ENCODE results near the gene GPC6. TPM values are rescaled to one million over a fixed set of nuclear protein-coding genes. Genes with fewer than 3 reads are reported as not detected.
"Not testable (repeated sequence)": the region's sequence is repeated elsewhere in the genome, so short reads cannot be mapped to it uniquely, and the experiment has no call there.

The GPC6 gene
- total RNA-seq, 3 donors from 2014 or later (not counting 1 experiment from before 2014, with no cell fraction given) = not detected

GRCh38 chr13:93437081-93437480 is 210.5 kb downstream of the GPC6 start:
- H3K27me3 Mint-ChIP-seq (ENCODE audit: low read depth in 2 of 2) = no peaks in the 10 kb centered on the region

DNA sequence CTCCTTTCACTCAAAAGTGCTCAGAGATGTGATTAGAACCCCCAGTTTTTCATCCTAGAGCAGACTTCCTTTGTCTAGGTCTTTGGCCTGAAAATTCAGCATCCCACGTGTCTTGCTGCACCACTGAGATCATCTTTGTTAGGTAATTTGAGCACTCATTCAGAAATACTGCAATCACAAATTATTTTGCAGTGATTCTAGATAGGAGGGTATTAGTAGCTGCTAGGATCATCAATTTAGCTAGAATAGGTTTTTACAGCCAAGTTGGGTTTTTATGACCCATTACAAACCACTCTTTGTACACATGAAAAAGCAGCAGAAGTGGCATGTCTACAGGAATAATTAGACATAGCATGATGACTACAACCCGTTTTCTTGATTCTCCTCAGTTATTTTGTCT is 219.6 kb downstream of the GPC6 start:
- TF ChIP-seq, protein P1, sequence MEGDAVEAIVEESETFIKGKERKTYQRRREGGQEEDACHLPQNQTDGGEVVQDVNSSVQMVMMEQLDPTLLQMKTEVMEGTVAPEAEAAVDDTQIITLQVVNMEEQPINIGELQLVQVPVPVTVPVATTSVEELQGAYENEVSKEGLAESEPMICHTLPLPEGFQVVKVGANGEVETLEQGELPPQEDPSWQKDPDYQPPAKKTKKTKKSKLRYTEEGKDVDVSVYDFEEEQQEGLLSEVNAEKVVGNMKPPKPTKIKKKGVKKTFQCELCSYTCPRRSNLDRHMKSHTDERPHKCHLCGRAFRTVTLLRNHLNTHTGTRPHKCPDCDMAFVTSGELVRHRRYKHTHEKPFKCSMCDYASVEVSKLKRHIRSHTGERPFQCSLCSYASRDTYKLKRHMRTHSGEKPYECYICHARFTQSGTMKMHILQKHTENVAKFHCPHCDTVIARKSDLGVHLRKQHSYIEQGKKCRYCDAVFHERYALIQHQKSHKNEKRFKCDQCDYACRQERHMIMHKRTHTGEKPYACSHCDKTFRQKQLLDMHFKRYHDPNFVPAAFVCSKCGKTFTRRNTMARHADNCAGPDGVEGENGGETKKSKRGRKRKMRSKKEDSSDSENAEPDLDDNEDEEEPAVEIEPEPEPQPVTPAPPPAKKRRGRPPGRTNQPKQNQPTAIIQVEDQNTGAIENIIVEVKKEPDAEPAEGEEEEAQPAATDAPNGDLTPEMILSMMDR (IDR thresholded peaks at IDR 0.05) = no peak
- Mint-ChIP-seq H3K4me1 (no peaks in the 10 kb centered on the region), H3K36me3 (no peaks in the 10 kb centered on the region), H3K27ac (no peak overlapping the region), H3K27me3 (ENCODE audit: low read depth in 2 of 2) (no peaks in the 10 kb centered on the region), H3K4me3 (no peak overlapping the region), H3K9me3 (peaks cover 6 to 7% of the 10 kb centered on the region in 2 donors)
- no peaks in the 10 kb centered on the region for H3K4me1 ChIP-seq (ENCODE audit: control insufficient read depth, insufficient read depth, low read length)
- H3K9me3 ChIP-seq (ENCODE audit: control insufficient read depth, insufficient read depth, low read length) = no peaks in the 10 kb centered on the region
- H3K4me3 ChIP-seq (ENCODE audit: low read length) = no peak overlapping the region
- H3K27ac ChIP-seq (ENCODE audit: low read length) = no peak overlapping the region
- no peak for DNase-seq
- WGBS (ENCODE audit: insufficient coverage) = 75% methylated on average over 2 of the region's 2 CpGs
- intact Hi-C loops (cut with micrococcal nuclease) = no loop called here
- H3K36me3 ChIP-seq (ENCODE audit: control insufficient read depth, insufficient read depth, low read length) = no peaks in the 10 kb centered on the region
- H3K27me3 ChIP-seq (ENCODE audit: control insufficient read depth, insufficient read depth, low read length) = no peaks in the 10 kb centered on the region
- ATAC-seq = no peak

More at GRCh38 chr13:93437081-93437480, 210.5 kb downstream of the GPC6 start:
- intact Hi-C loops (cut with micrococcal nuclease) = no loop called here
- TF ChIP-seq, protein P1 (IDR thresholded peaks at IDR 0.05) = no peak
- no peaks in the 10 kb centered on the region for H3K9me3 ChIP-seq (ENCODE audit: control insufficient read depth, insufficient read depth, low read length)
- ATAC-seq = no peak
- 82% methylated on average over 3 of the region's 4 CpGs for whole genome bisulfite sequencing (ENCODE audit: insufficient coverage)
- no peak for DNase-seq
- H3K9me3 Mint-ChIP-seq = peaks cover 2 to 13% of the 10 kb centered on the region in 2 donors
- H3K4me1 Mint-ChIP-seq = no peaks in the 10 kb centered on the region
- H3K27ac Mint-ChIP-seq = no peak overlapping the region
- H3K27me3 ChIP-seq (ENCODE audit: control insufficient read depth, insufficient read depth, low read length) = no peaks in the 10 kb centered on the region
- no peaks in the 10 kb centered on the region for H3K36me3 Mint-ChIP-seq
- H3K4me1 ChIP-seq (ENCODE audit: control insufficient read depth, insufficient read depth, low read length) = no peaks in the 10 kb centered on the region
- no peak overlapping the region for H3K4me3 Mint-ChIP-seq
- no peaks in the 10 kb centered on the region for H3K36me3 ChIP-seq (ENCODE audit: control insufficient read depth, insufficient read depth, low read length)
- no peak overlapping the region for H3K4me3 ChIP-seq (ENCODE audit: low read length)
- no peak overlapping the region for H3K27ac ChIP-seq (ENCODE audit: low read length)

GRCh38 chr13:93450191-93450621 is 223.6 kb downstream of the GPC6 start:
- H3K4me1 Mint-ChIP-seq = no peaks in the 10 kb centered on the region
- no peaks in the 10 kb centered on the region for H3K27me3 ChIP-seq (ENCODE audit: control insufficient read depth, insufficient read depth, low read length)
- H3K27me3 Mint-ChIP-seq (ENCODE audit: low read depth in 2 of 2) = no peaks in the 10 kb centered on the region
- intact Hi-C loops (cut with micrococcal nuclease) = no loop called here
- H3K9me3 ChIP-seq (ENCODE audit: control insufficient read depth, insufficient read depth, low read length) = no peaks in the 10 kb centered on the region
- no peaks in the 10 kb centered on the region for H3K36me3 Mint-ChIP-seq
- DNase-seq (no peak), ATAC-seq (no peak)
- H3K4me1 ChIP-seq (ENCODE audit: control insufficient read depth, insufficient read depth, low read length) = no peaks in the 10 kb centered on the region
- no peak overlapping the region for H3K27ac Mint-ChIP-seq
- peaks cover 4% of the 10 kb centered on the region in 2 donors for H3K9me3 Mint-ChIP-seq
- no peak overlapping the region for H3K4me3 ChIP-seq (ENCODE audit: low read length)
- no peak overlapping the region for H3K4me3 Mint-ChIP-seq
- TF ChIP-seq, protein P1 (IDR thresholded peaks at IDR 0.05) = no peak
- no peak overlapping the region for H3K27ac ChIP-seq (ENCODE audit: low read length)
- H3K36me3 ChIP-seq (ENCODE audit: control insufficient read depth, insufficient read depth, low read length) = no peaks in the 10 kb centered on the region

DNA sequence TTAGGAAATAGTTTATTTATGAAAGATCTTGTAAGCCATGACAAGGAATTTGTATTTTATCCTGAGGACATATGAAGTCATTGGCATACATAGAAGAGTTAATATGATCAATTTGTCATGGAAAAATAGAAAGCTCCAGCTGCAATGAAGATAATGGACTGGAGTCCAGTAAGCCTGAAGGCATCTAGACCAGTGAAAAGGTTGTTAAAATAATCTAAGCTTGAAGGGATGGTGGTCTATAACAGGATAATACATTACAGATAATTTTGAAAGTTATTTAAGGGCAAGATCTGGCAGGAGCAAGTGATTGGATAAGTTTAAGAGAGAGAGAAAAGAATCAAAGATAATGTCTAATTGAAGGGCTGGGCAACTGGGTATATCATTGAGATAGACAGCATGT is 224.2 kb downstream of the GPC6 start:
- H3K27me3 ChIP-seq (ENCODE audit: control insufficient read depth, insufficient read depth, low read length) = no peaks in the 10 kb centered on the region
- H3K9me3 Mint-ChIP-seq = peaks cover 4% of the 10 kb centered on the region in 2 donors
- H3K9me3 ChIP-seq (ENCODE audit: control insufficient read depth, insufficient read depth, low read length) = no peaks in the 10 kb centered on the region
- intact Hi-C loops (cut with micrococcal nuclease) = no loop called here
- no peaks in the 10 kb centered on the region for H3K36me3 Mint-ChIP-seq
- no peaks in the 10 kb centered on the region for H3K4me1 Mint-ChIP-seq
- ATAC-seq (no peak), DNase-seq (no peak)
- no peak overlapping the region for H3K4me3 Mint-ChIP-seq
- no peaks in the 10 kb centered on the region for H3K4me1 ChIP-seq (ENCODE audit: control insufficient read depth, insufficient read depth, low read length)
- TF ChIP-seq, protein P1 (IDR thresholded peaks at IDR 0.05) = no peak
- no peak overlapping the region for H3K27ac Mint-ChIP-seq
- H3K27me3 Mint-ChIP-seq (ENCODE audit: low read depth in 2 of 2) = no peaks in the 10 kb centered on the region
- H3K4me3 ChIP-seq (ENCODE audit: low read length) = no peak overlapping the region
- H3K27ac ChIP-seq (ENCODE audit: low read length) = no peak overlapping the region
- no peaks in the 10 kb centered on the region for H3K36me3 ChIP-seq (ENCODE audit: control insufficient read depth, insufficient read depth, low read length)

DNA sequence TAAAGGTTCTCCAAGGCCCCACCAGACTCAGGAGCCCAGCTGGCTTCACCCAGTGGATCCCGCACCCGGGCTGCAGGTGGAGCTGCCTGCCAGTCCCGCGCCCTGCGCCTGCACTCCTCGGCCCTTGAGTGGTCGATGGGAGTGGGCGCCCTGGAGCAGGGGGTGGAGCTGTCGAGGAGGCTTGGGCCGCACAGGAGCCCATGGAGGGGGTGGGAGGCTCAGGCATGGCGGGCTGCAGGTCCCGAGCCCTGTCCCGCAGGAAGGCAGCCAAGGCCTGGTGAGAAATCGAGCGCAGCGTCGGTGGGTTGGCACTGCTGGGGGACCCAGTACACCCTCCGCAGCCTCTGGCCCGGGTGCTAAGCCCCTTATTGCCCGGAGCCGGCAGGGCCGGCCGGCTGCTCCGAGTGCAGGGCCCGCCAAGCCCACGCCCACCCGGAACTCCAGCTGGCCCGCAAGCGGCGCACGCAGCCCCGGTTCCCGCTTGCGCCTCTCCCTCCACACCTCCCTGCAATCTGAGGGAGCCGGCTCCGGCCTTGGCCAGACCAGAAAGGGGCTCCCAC is 228.1 kb downstream of the GPC6 start:
- H3K27ac ChIP-seq (ENCODE audit: low read length); H3K4me1 ChIP-seq (ENCODE audit: control insufficient read depth, insufficient read depth, low read length); H3K4me3 ChIP-seq (ENCODE audit: low read length); H3K4me1 Mint-ChIP-seq; H3K27ac Mint-ChIP-seq; H3K27me3 ChIP-seq (ENCODE audit: control insufficient read depth, insufficient read depth, low read length); H3K36me3 ChIP-seq (ENCODE audit: control insufficient read depth, insufficient read depth, low read length); H3K36me3 Mint-ChIP-seq; H3K4me3 Mint-ChIP-seq; ATAC-seq; DNase-seq; intact Hi-C loops (cut with micrococcal nuclease); H3K9me3 ChIP-seq (ENCODE audit: control insufficient read depth, insufficient read depth, low read length); H3K27me3 Mint-ChIP-seq (ENCODE audit: low read depth in 2 of 2): not testable (repeated sequence)
- H3K9me3 Mint-ChIP-seq = peaks cover 6 to 14% of the 10 kb centered on the region in 2 donors
- WGBS (ENCODE audit: insufficient coverage) = 90% methylated on average over 36 of the region's 36 CpGs

All from natural killer cell (primary cell).